CD14-positive monocyte (primary cell): ENCODE results near the gene CREBZF. TPM values are rescaled to one million over a fixed set of nuclear protein-coding genes. Genes with fewer than 3 reads are reported as not detected.
"Not testable (repeated sequence)": the region's sequence is repeated elsewhere in the genome, so short reads cannot be mapped to it uniquely, and the experiment has no call there.

Source experiments
- DNase-seq, 3 donors: peaks; one replicate each; pipeline ENCODE4 v3.0.0-alpha.2; 2011 to 2022
- H2AFZ ChIP-seq: 2 replicates; pipeline ENCODE4 v1.6.0; 2012; ENCODE audit warnings: mild to moderate bottlenecking, low read depth, low read length, inconsistent platforms; ENCODE audit not compliant: insufficient read depth, poor library complexity, severe bottlenecking
- H3K27ac ChIP-seq, 2 donors: 1 replicate in 1 of 2; 2 replicates in 1 of 2; pipeline ENCODE4 v1.5.1; 2012 to 2013; ENCODE audit warnings: low read length in 2 of 2, control low read depth in 1 of 2, inconsistent platforms in 1 of 2, low read depth in 1 of 2, mild to moderate bottlenecking in 1 of 2
- H3K27me3 ChIP-seq, 2 donors: one replicate each; pipeline versions ENCODE4 v1.6.0 to v1.6.1; 2011 to 2013; ENCODE audit warnings: low read length in 2 of 2; ENCODE audit not compliant: control insufficient read depth in 2 of 2, insufficient read depth in 2 of 2
- H3K36me3 ChIP-seq, 2 donors: replicated peaks in 1 of 2; 1 replicate in 1 of 2; 2 replicates in 1 of 2; pipeline versions ENCODE4 v1.5.1 to v1.6.1; 2012 to 2013; ENCODE audit warnings: low read length in 2 of 2, control low read depth in 1 of 2, inconsistent platforms in 1 of 2, mild to moderate bottlenecking in 1 of 2; ENCODE audit not compliant: insufficient read depth in 2 of 2, control insufficient read depth in 1 of 2
- H3K4me1 ChIP-seq, 2 donors: 1 replicate in 1 of 2; 2 replicates in 1 of 2; pipeline versions ENCODE4 v1.5.1 to v1.6.1; 2012 to 2013; ENCODE audit warnings: low read length in 2 of 2, control low read depth in 1 of 2, inconsistent platforms in 1 of 2, mild to moderate bottlenecking in 1 of 2, moderate library complexity in 1 of 2; ENCODE audit not compliant: insufficient read depth in 2 of 2, control insufficient read depth in 1 of 2
- H3K4me2 ChIP-seq: replicated peaks from 2 replicates; pipeline ENCODE3; 2012; ENCODE audit warnings: low read length, moderate library complexity, mild to moderate bottlenecking; ENCODE audit not compliant: poor library complexity, severe bottlenecking; ENCODE audit errors: extremely low read depth
- H3K4me3 ChIP-seq, 3 experiments: fragments of 200-600 bp in 1 of 3; sonication (generic) in 1 of 3; replicated peaks in 1 of 3; 1 replicate in 2 of 3; 2 replicates in 1 of 3; pipeline ENCODE4 v1.5.1; 2011 to 2013; ENCODE audit warnings: low read length in 3 of 3, mild to moderate bottlenecking in 3 of 3, control low read depth in 2 of 3, low read depth in 2 of 3, inconsistent platforms in 1 of 3, moderate library complexity in 1 of 3
- H3K79me2 ChIP-seq: 2 replicates; pipeline ENCODE4 v1.6.0; 2012; ENCODE audit warnings: mild to moderate bottlenecking, control low read depth, inconsistent platforms, low read length, moderate library complexity; ENCODE audit not compliant: insufficient read depth
- H3K9ac ChIP-seq: 2 replicates; pipeline ENCODE4 v1.6.0; 2017; ENCODE audit warnings: low read length, mild to moderate bottlenecking; ENCODE audit not compliant: insufficient read depth, poor library complexity, severe bottlenecking
- H3K9me3 ChIP-seq, 2 donors: replicated peaks in 1 of 2; 1 replicate in 1 of 2; 2 replicates in 1 of 2; pipeline versions ENCODE4 v1.5.1 to v1.6.1; 2012 to 2013; ENCODE audit warnings: low read length in 2 of 2, control low read depth in 1 of 2; ENCODE audit not compliant: control insufficient read depth in 1 of 2, insufficient read depth in 1 of 2
- H4K20me1 ChIP-seq: 2 replicates; pipeline ENCODE4 v1.6.0; 2012; ENCODE audit warnings: mild to moderate bottlenecking, low read length, control low read depth, moderate library complexity; ENCODE audit not compliant: insufficient read depth
- H3K27ac Mint-ChIP-seq, 7 donors: one replicate each; pipeline ENCODE4 v1.8.0; 2020; ENCODE audit warnings: mild to moderate bottlenecking in 7 of 7, mixed read lengths in 7 of 7, moderate library complexity in 6 of 7, inconsistent platforms in 2 of 7
- H3K27me3 Mint-ChIP-seq, 3 donors: one replicate each; pipeline ENCODE4 v1.8.0; 2021 to 2022; ENCODE audit warnings: low read depth in 3 of 3, mild to moderate bottlenecking in 3 of 3, mixed read lengths in 3 of 3, moderate library complexity in 3 of 3, inconsistent platforms in 1 of 3
- H3K36me3 Mint-ChIP-seq, 2 donors: one replicate each; pipeline ENCODE4 v1.8.0; 2020; ENCODE audit warnings: mixed read lengths in 2 of 2, inconsistent platforms in 1 of 2, mild to moderate bottlenecking in 1 of 2
- H3K4me1 Mint-ChIP-seq: one replicate; pipeline ENCODE4 v1.8.0; 2020; ENCODE audit warnings: mild to moderate bottlenecking, mixed read lengths
- H3K4me3 Mint-ChIP-seq, 2 donors: one replicate each; pipeline ENCODE4 v1.8.0; 2020; ENCODE audit warnings: mild to moderate bottlenecking in 2 of 2, mixed read lengths in 2 of 2, moderate library complexity in 1 of 2
- H3K9me3 Mint-ChIP-seq, 7 donors: one replicate each; pipeline ENCODE4 v1.8.0; 2020 to 2022; ENCODE audit warnings: mixed read lengths in 7 of 7, mild to moderate bottlenecking in 6 of 7, moderate library complexity in 6 of 7, inconsistent platforms in 2 of 7
- WGBS: methylation state at CpG from one replicate; pipeline ENCODE4 v1.1.5; 2013; ENCODE audit warnings: missing lambda C conversion rate; ENCODE audit not compliant: insufficient coverage; 5-methylcytosine and 5-hydroxymethylcytosine counted together
- intact Hi-C, 2 donors: fragments of 100-400 bp; cut with micrococcal nuclease; formaldehyde crosslinking; loops; one replicate each; pipeline versions ENCODE4 v1.15.0 to v1.15.1; 2023
- polyA plus RNA-seq, 3 donors: library from polyadenylated mRNA; depleted of rRNA in 1 of 3; unstranded in 2 of 3; stranded (reverse) in 1 of 3; fragments of 300-500 nt in 2 of 3; fragments of >200 nt in 1 of 3; fragmentation: Illumina TruSeq in 2 of 3; gene quantifications; 1 replicate in 2 of 3; 2 replicates in 1 of 3; pipeline ENCODE4 v1.2.3, GENCODE V29; 2012 to 2021
- TF ChIP-seq, protein P1 (sequence below): fragments of 200-600 bp; IDR thresholded peaks from one replicate; pipeline ENCODE4 v1.8.0; 2022; ENCODE audit warnings: antibody characterized with exemption, mild to moderate bottlenecking

Gene CREBZF
- polyA plus RNA-seq, 3 donors = 3.1 to 35.4 (median 3.9) TPM

DNA sequence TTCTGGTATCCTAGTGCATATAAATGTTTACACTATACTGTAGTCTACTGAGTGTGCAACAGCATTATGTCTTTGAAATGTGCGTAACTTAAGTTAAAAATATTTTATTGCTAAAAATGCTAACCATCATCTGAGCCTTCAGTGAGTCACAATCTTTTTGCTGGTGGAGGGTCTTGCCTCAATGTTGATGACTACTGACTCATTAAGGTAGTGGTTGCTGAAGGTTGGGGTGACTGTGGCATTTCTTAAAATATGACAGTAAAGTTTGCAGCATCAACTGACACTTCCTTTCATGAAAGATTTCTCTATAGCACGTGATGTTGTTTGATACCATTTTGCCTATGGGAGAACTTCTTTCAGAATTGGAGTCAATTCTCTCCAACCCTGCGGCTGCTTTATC is 8.5 kb upstream of the CREBZF start:
- Histone ChIP-seq H3K4me2 (no peak overlapping the region), H3K79me2 (no peaks in the 10 kb centered on the region), H3K9me3 (peaks cover 0 to 4% of the 10 kb centered on the region in 2 donors), H3K36me3 (no peaks in the 10 kb centered on the region), H3K27ac (no peak overlapping the region), H2AFZ (no peak overlapping the region), H4K20me1 (no peaks in the 10 kb centered on the region), H3K9ac (no peak overlapping the region), H3K4me3 (no peak overlapping the region), H3K4me1 (no peaks in the 10 kb centered on the region), H3K27me3 (peaks cover 0 to 2% of the 10 kb centered on the region in 2 donors)
- no peaks in the 10 kb centered on the region for H3K36me3 Mint-ChIP-seq
- TF ChIP-seq, protein P1, sequence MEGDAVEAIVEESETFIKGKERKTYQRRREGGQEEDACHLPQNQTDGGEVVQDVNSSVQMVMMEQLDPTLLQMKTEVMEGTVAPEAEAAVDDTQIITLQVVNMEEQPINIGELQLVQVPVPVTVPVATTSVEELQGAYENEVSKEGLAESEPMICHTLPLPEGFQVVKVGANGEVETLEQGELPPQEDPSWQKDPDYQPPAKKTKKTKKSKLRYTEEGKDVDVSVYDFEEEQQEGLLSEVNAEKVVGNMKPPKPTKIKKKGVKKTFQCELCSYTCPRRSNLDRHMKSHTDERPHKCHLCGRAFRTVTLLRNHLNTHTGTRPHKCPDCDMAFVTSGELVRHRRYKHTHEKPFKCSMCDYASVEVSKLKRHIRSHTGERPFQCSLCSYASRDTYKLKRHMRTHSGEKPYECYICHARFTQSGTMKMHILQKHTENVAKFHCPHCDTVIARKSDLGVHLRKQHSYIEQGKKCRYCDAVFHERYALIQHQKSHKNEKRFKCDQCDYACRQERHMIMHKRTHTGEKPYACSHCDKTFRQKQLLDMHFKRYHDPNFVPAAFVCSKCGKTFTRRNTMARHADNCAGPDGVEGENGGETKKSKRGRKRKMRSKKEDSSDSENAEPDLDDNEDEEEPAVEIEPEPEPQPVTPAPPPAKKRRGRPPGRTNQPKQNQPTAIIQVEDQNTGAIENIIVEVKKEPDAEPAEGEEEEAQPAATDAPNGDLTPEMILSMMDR = no peak
- peaks cover 0 to 5% (median 3%) of the 10 kb centered on the region in 3 donors for H3K27me3 Mint-ChIP-seq
- H3K9me3 Mint-ChIP-seq = peaks cover 0 to 8% (median 2%) of the 10 kb centered on the region in 7 donors
- H3K4me1 Mint-ChIP-seq = no peaks in the 10 kb centered on the region
- H3K27ac Mint-ChIP-seq = no peak overlapping the region
- WGBS = no CpG with 5 or more reads among the region's 3 CpGs
- no peak for DNase-seq
- intact Hi-C loops = no loop called here
- no peak overlapping the region for H3K4me3 Mint-ChIP-seq

DNA sequence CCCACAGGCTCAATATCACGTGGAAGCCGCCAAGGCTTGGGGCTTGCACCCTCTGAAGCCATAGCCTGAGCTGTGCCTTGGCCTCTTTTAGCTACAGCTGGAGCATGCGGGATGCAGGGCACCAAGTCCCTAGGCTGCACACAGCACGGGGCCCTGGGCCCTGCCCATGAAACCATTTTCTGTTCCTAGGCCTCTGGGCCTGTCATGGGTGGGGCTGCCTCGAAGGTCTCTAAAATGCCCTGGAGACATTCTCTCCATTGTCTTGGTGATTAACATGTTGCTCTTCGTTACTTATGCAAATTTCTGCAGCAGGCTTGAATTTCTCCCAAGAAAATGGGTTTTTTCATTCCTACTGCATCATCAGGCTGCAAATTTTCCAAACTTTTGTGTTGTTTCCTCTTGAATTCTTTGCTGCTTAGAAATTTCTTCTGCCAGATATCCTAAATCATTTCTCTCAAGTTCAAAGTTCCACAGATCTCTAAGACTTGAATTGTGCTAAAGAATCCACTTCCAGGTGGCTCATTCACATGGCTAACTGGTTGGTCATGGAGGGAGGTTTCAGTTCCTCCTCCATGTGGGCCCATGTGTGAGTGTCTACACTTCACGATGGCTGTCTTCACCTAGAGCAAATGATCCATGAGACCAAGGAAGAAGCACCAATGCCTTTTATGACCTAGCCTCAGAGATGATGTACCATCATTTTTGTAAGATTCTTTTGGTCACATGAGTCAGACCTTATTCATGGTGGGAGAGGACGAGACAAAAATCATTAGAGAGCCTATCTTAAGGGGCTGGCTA is 7.4 kb upstream of the CREBZF start:
- H3K4me3 Mint-ChIP-seq = no peak overlapping the region
- H3K27ac Mint-ChIP-seq = no peak overlapping the region
- 89% methylated on average over 7 of the region's 8 CpGs for WGBS

DNA sequence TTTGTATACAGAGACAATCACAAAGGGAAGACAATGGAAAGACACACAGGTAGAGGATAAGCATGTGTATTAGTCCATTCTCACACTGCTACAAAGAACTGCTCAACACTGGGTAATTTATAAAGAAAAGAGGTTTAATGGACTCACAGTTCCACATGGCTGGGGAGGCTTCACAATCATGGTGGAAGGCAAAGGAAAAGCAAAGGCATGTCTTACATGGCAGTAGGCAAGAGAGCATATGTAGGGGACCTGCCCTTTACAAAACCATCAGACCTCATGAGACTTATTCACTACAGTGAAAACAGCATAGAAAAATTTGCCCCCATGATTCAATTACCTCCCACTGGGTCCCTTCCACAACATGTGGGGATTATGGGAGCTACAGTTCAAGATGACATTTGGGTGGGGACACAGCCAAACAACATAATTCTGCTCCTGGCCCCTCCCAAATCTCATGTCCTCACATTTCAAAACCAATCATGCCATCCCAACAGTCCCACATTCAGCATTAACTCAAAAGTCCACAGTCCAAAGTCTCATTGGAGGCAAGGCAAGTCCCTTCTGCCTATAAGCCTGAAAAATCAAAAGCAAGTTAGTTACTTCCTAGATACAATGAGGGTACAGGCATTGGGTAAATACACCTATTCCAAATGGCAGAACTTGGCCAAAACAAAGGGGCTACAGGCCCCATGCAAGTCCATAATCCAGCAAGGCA is 6.2 kb upstream of the CREBZF start:
- H3K27ac ChIP-seq, H3K27me3 ChIP-seq, DNase-seq, H3K36me3 Mint-ChIP-seq, H2AFZ ChIP-seq, H3K79me2 ChIP-seq, H3K9me3 ChIP-seq, H3K36me3 ChIP-seq, H3K9me3 Mint-ChIP-seq, H3K9ac ChIP-seq, H3K4me1 Mint-ChIP-seq, H3K27me3 Mint-ChIP-seq, H3K4me3 ChIP-seq, H3K4me2 ChIP-seq, H3K4me1 ChIP-seq, H3K27ac Mint-ChIP-seq, intact Hi-C loops, H3K4me3 Mint-ChIP-seq, H4K20me1 ChIP-seq: not testable (repeated sequence)

More for the DNA sequence above, 7.4 kb upstream of the CREBZF start:
- intact Hi-C loops = no loop called here
- Histone ChIP-seq H4K20me1 (no peaks in the 10 kb centered on the region), H3K79me2 (no peaks in the 10 kb centered on the region), H3K4me1 (no peaks in the 10 kb centered on the region), H3K4me2 (no peak overlapping the region), H3K36me3 (no peaks in the 10 kb centered on the region), H3K9ac (no peak overlapping the region), H3K9me3 (peaks cover 0 to 4% of the 10 kb centered on the region in 2 donors), H3K4me3 (no peak overlapping the region), H3K27ac (no peak overlapping the region), H3K27me3 (peaks cover 0 to 2% of the 10 kb centered on the region in 2 donors), H2AFZ (no peak overlapping the region)
- peaks cover 0 to 5% (median 3%) of the 10 kb centered on the region in 3 donors for H3K27me3 Mint-ChIP-seq
- TF ChIP-seq, protein P1 = no peak
- no peaks in the 10 kb centered on the region for H3K4me1 Mint-ChIP-seq
- H3K36me3 Mint-ChIP-seq = no peaks in the 10 kb centered on the region
- peaks cover 0 to 8% (median 2%) of the 10 kb centered on the region in 7 donors for H3K9me3 Mint-ChIP-seq
- no peak for DNase-seq
